Dendritic cell treated with granulocyte-macrophage colony-stimulating factor and Interleukin-4, amounts not matched to agents 40 ng/mL and 50 ng/mL, for 4 days (primary cell): ENCODE data around the gene MIF4GD.
A peak's percentile ranks its signal among the peaks of the same experiment; 100 is the strongest.
"Not testable (repeated sequence)": the region's sequence is repeated elsewhere in the genome, so short reads cannot be mapped to it uniquely, and the experiment has no call there.

Experiments
- H3K27ac Mint-ChIP-seq: one replicate; pipeline ENCODE4 v1.8.0; 2022; ENCODE audit warnings: mild to moderate bottlenecking, mixed read lengths
- H3K27me3 Mint-ChIP-seq: one replicate; pipeline ENCODE4 v1.8.0; 2022; ENCODE audit warnings: mild to moderate bottlenecking, mixed read lengths
- H3K36me3 Mint-ChIP-seq: one replicate; pipeline ENCODE4 v1.8.0; 2022; ENCODE audit warnings: low read depth, mixed read lengths
- H3K4me1 Mint-ChIP-seq: one replicate; pipeline ENCODE4 v1.8.0; 2022; ENCODE audit warnings: low read depth, mixed read lengths
- H3K4me3 Mint-ChIP-seq: one replicate; pipeline ENCODE4 v1.8.0; 2022; ENCODE audit warnings: mild to moderate bottlenecking, moderate library complexity, mixed read lengths
- H3K9me3 Mint-ChIP-seq: one replicate; pipeline ENCODE4 v1.8.0; 2022; ENCODE audit warnings: mixed read lengths
- intact Hi-C: fragments of 100-400 bp; cut with micrococcal nuclease; formaldehyde crosslinking; loops from one replicate; pipeline ENCODE4 v1.15.0; 2022

The MIF4GD gene

DNA sequence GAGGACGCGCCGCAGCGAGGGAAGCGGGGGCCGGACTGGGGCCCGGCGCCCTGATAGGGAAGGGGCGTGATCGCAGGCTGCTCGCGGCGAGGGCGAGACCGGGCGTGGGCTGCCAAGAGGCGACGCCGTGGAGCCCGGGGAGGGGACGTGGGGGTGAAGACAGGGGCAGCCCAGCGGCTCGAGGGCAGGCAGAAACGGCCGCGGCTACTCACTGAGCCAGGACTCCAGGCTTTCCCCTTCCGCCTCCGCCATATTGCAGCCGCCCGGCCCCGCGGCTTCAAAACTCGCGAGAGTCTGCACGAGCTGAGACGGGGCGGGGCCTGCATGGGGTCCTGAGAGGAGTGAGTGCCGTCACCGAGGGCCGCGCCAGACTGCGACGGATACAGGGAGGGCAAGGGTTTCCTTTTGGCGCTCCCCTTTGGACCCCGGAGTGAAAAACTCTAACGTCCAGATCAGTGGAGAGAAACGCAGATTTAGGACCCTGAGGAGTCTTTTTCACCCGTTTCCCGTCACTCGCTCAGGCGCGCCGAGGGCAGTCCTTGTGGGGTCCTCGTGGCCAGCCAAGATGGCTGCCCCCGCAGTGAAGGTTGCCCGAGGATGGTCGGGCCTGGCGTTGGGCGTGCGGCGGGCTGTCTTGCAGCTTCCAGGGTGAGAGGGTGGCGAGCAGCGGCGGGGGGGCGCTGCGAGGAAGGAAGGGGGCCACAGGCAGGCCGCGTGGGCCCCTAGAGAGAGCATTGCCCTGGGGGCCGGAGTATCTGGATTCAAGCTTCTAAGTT, 9.5 kb downstream of the MIF4GD start, which contains the start of the genes GGA3 and MRPS7:
GGA3 (minus strand) TSS at position 271 of the 776 bp plus-strand sequence; CDS start at position 252, 19 bp downstream.
MRPS7 (plus strand) TSS at position 544 of the 776 bp plus-strand sequence; CDS start at position 566, 22 bp downstream.
- Mint-ChIP-seq H3K27me3 (no peaks in the 10 kb centered on the region), H3K36me3 (peaks cover 79% of the 10 kb centered on the region), H3K4me3 (peak within 1 kb of the TSS; percentile 86), H3K9me3 (no peaks in the 10 kb centered on the region), H3K27ac (peak within 1 kb of the TSS; percentile 98), H3K4me1 (peaks cover 75% of the 10 kb centered on the region)
- intact Hi-C loops = no loop called here

DNA sequence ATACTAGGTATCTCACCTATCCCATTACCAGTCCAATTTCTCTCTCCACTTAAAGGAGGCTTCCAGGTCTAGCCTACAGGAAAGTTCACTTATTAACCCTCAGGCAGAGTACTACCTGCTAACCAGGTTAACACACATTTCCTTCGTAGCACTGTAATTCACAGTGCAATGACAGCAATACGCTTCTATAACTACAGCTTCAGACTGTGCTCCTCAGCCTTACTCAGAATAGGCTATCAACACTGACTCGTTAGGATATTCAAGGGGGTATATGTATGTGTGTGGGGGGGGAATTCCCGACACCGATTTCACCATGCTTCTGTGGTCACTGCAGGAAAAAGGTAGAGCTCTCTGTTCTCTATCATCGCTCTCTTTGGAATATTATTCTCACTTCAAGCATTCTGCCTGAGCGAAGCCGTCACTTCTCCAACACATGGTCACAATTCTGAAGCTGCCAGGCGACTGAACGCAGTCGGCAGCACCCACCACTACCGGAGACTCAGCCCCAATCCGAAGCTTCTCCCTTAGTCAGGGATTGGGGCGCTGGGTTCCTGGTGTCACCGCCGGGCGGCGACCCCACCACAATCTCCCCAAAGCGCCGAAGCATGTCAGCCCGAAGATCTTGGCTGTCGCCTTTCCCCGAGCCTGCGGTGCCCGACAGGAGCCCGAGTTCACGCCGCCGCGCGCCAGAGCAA, 10.2 kb downstream of the MIF4GD start:
- intact Hi-C loops = no loop called here
- peak overlapping the region; percentile 86 for H3K4me3 Mint-ChIP-seq
- peaks cover 72% of the 10 kb centered on the region for H3K36me3 Mint-ChIP-seq
- peak overlapping the region; percentile 98 for H3K27ac Mint-ChIP-seq
- H3K9me3 Mint-ChIP-seq = no peaks in the 10 kb centered on the region
- peaks cover 76% of the 10 kb centered on the region for H3K4me1 Mint-ChIP-seq
- no peaks in the 10 kb centered on the region for H3K27me3 Mint-ChIP-seq

DNA sequence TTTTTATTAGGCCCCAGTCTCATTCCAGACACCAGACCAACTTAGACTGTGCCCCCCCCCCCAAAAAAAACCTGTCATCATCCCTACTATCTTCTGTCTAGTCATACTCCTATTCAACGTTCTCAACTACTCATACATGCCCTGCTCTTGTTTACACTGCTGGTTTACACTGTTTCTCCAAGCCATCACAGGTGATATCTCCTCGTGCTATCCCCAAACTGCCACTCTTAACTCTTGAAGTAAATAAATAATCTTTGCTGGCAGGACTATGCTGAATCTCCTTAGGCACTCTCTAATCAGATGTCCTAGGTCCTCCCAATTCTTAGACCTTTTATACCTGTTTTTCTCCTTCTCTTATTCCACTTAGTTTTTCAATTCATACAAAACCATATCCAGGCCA, 13.8 kb downstream of the MIF4GD start:
- intact Hi-C loops, H3K4me3 Mint-ChIP-seq, H3K27ac Mint-ChIP-seq, H3K27me3 Mint-ChIP-seq, H3K9me3 Mint-ChIP-seq: not testable (repeated sequence)
- peaks cover 88% of the 10 kb centered on the region for H3K4me1 Mint-ChIP-seq
- peaks cover 69% of the 10 kb centered on the region for H3K36me3 Mint-ChIP-seq

DNA sequence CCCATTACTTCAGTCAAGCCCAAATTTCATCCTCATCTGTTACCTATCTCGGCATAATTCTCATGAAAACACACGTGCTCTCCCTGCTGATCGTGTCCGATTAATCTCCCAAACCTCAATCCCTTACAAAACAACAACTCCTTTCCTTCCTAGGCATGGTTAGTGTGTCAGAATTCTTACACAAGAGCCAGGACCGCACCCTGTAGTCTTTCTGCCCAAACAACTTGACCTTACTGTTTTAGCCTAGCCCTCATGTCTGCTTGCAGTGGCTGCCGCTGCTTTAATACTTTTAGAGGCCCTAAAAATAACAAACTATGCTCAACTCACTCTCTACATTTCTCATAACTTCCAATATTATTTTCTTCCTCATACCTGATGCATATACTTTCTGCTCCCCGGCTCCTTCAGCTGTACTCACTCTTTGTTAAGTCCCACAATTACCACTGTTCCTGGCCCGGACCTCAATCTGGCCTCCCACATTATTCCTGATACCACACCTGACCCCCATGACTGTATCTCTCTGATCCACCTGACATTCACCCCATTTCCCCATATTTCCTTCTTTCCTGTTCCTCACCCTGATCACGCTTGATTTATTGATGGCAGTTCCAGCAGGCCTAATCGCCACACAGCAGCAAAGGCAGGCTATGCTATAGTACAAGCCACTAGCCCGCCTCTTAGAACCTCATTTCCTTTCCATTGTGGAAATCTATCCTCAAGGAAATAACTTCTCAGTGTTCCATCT, 14.9 kb downstream of the MIF4GD start:
- peak overlapping the region; percentile 66 for H3K27ac Mint-ChIP-seq

DNA sequence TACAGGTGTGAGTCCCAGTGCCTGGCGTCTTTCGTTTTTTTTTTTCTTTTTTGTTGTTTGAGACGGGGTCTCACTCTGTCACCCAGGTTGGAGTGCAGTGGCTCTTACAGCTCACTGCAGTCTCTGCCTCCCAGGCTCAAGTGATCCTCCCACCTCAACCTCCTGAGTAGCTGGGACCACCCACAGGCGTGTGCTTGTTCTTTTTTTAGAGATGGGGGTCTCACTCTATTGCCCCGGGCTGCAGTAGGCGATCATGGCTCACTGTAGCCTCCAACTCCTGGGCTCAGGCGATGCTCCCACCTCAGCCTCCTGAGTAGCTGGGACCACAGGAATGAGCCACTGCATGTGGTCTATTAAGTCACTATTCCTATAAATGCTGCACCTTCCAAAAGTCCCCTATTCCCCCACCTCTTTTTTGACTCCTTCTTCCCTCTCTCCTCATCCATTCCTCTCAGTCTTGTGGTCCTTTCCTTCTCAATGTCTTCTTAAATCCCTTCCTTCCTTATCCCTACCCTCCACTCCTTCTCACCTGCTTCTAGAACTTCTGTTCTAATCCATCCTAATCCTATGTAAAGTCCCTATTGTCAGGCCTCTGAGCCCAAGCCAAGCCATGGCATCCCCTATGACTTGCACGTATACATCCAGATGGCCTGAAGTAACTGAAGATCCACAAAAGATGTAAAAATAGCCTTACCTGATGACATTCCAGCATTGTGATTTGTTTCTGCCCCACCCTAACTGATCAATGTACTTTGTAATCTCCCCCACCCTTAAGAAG, 18.8 kb downstream of the MIF4GD start:
- peaks cover 78% of the 10 kb centered on the region for H3K4me1 Mint-ChIP-seq
- intact Hi-C loops = no loop called here
- no peaks in the 10 kb centered on the region for H3K27me3 Mint-ChIP-seq
- no peak overlapping the region for H3K4me3 Mint-ChIP-seq
- no peaks in the 10 kb centered on the region for H3K9me3 Mint-ChIP-seq
- peak overlapping the region; percentile 10 for H3K27ac Mint-ChIP-seq
- peaks cover 44% of the 10 kb centered on the region for H3K36me3 Mint-ChIP-seq

More for the DNA sequence above, 14.9 kb downstream of the MIF4GD start:
- intact Hi-C loops, H3K4me3 Mint-ChIP-seq, H3K9me3 Mint-ChIP-seq, H3K27me3 Mint-ChIP-seq: not testable (repeated sequence)
- peaks cover 59% of the 10 kb centered on the region for H3K36me3 Mint-ChIP-seq
- H3K4me1 Mint-ChIP-seq = peaks cover 98% of the 10 kb centered on the region

DNA sequence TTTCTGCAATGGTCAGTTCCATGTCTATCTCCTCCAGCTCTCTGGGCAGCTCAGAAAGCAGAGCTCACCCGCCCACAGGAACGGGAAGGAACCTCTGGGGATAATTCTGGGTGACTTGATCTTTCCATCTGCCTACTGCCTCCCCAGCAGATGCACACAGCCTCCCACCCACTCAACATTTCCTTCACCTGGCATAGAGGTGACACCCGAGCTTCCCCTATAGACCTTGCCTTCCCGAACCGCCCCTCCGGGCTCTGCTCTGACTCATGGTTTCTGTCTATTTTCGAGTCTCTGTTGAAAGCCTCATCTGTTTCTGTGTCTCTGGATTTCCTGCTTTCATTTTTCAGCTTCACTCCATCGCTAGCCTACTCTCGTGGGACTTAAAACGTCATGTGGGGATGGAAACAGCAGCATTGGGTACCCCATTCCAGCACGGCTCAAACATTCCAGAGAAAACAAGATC, 21.0 kb downstream of the MIF4GD start:
- intact Hi-C loops = no loop called here
- Mint-ChIP-seq H3K9me3 (no peaks in the 10 kb centered on the region), H3K27ac (peak overlapping the region; percentile 49), H3K4me1 (peaks cover 74% of the 10 kb centered on the region), H3K4me3 (peak overlapping the region; percentile 34), H3K36me3 (peaks cover 60% of the 10 kb centered on the region), H3K27me3 (no peaks in the 10 kb centered on the region)

DNA sequence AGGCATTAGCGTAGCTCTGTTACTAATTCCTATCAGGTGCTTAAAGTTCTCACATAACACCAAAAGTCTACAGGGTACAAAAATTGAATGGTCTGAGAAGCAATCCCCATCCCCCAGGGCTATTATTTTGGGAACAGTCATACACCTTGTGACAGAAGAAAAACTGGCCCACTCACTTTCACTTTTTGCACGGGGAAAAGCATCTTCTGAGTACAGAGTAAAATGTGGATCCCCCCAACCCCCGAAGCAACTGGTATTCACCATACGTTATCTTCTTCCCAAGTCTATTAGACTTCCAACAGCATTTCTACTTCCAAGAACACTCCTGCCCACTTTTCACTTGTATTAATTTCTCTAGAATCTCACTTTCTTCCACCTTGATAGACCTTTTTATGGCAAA, 21.5 kb downstream of the MIF4GD start:
- Mint-ChIP-seq H3K27ac (peak overlapping the region; percentile 49), H3K9me3 (no peaks in the 10 kb centered on the region), H3K4me3 (peak overlapping the region; percentile 34)

DNA sequence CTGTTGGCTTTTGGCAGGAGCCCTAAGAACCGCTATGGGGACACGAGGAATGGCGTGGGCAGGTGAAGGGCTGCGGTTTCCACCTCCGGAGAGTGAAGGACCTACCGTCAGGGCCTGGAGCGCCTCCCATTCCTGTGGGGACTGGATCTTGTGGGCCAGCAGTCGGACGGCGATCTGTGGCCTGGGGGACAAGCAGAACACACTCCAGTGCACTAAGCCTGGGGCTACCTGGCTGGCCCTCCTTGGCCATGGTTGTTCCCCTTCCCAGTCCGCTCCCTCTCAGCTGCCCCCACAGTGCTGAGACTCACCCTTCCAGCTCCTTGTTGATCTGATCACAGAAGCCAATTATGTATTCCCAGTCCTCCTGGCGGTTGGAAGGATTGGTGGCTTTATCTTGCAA, 24.6 kb downstream of the MIF4GD start:
- peaks cover 68% of the 10 kb centered on the region for H3K36me3 Mint-ChIP-seq
- intact Hi-C loops = no loop called here
- H3K27ac Mint-ChIP-seq = no peak overlapping the region
- no peaks in the 10 kb centered on the region for H3K9me3 Mint-ChIP-seq
- H3K4me1 Mint-ChIP-seq = peaks cover 76% of the 10 kb centered on the region
- no peak overlapping the region for H3K4me3 Mint-ChIP-seq
- H3K27me3 Mint-ChIP-seq = no peaks in the 10 kb centered on the region

More for the DNA sequence above, 21.5 kb downstream of the MIF4GD start:
- no peaks in the 10 kb centered on the region for H3K27me3 Mint-ChIP-seq
- peaks cover 74% of the 10 kb centered on the region for H3K4me1 Mint-ChIP-seq
- H3K36me3 Mint-ChIP-seq = peaks cover 60% of the 10 kb centered on the region
- intact Hi-C loops = no loop called here

DNA sequence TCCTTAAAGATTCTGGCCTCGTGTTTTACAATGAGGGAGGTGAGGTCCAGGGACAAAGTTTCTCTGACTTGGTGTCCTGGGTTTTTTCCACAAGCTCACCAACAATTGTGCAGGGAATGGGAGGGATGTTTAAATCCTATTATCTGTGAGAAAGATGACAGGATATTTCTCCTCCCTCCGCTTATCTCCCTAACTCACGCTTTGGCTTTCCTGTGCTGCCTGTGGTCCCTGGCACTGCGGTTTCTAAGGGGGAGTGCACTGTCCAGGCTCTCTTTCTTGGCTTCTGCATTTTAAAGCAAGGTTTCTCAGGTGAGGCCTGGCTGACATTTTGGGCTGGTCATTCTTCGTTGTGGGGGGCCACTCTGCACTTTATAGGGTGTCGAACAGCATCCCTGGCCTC, 26.0 kb downstream of the MIF4GD start:
- Mint-ChIP-seq H3K4me3 (no peak overlapping the region), H3K27ac (peak overlapping the region; percentile 50), H3K36me3 (peaks cover 82% of the 10 kb centered on the region), H3K9me3 (no peaks in the 10 kb centered on the region), H3K27me3 (no peaks in the 10 kb centered on the region), H3K4me1 (peaks cover 74% of the 10 kb centered on the region)
- intact Hi-C loops = no loop called here

DNA sequence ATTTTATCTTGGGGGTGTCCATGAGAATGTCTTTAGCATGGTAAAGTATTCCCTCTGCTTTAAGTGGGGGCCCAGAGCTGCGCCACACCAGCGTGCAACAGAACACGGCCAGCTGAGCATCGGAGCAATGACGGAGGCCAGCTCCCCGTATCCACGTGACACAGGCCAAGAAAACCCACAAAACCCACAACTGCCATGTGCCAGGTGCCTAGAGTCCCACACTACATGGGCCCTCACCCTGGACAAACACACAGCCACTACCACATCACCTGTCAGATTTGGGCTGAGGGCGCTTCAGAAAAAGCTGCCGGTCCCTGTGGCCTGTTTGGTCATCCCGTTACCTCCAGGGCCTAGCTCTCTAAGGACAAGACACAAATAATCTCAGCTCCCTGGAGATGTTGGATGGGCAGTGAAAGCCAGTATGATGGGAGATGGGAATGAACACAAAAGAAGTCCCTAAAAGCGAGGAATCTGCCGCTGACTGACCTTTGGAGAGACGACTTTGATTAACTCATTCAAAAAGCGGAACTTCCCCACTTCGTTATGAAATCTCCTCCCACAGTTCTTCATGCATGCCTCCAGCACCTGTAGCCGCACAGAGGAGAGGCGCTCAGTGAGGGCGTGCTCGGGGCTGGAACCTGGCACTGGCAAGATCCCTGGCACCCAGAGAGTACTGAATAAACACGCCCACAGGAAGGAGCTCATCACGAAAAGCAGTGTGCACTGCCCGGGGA, 26.7 kb downstream of the MIF4GD start:
- H3K4me3 Mint-ChIP-seq = no peak overlapping the region
- peaks cover 89% of the 10 kb centered on the region for H3K36me3 Mint-ChIP-seq
- peaks cover 73% of the 10 kb centered on the region for H3K4me1 Mint-ChIP-seq
- H3K27ac Mint-ChIP-seq = peak overlapping the region; percentile 50
- H3K27me3 Mint-ChIP-seq = no peaks in the 10 kb centered on the region
- no peaks in the 10 kb centered on the region for H3K9me3 Mint-ChIP-seq
- intact Hi-C loops = no loop called here

DNA sequence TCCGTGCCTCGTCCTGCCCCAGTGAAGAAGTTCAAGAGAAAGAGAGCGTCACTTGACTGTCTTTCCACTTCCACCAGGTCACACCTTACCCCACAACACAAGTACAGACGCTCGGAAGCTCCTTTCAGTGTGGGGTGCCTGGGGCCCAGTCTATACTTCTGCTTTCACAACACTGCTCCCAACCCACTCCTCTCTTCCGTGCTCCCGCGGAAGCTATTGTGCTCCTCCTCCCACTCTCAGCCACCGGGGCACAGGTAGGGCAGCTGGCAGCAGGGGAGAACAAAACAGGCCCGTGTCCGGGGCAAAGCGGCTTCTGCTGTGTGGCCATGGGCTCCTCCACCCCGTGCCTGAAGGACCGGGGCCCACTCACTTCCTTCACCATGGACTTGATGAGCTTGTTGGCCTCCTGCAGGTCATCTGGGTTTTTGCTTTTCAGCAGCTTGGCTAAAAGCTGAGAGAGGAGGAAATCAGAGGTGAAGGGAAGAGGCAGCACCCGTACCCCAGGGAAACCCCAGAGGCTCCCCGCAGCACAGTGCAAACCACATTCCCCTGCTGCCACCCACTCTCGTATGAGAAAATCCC, 28.5 kb downstream of the MIF4GD start:
- Mint-ChIP-seq H3K27ac (peak overlapping the region; percentile 74), H3K4me3 (peak overlapping the region; percentile 30), H3K9me3 (no peaks in the 10 kb centered on the region), H3K27me3 (no peaks in the 10 kb centered on the region), H3K36me3 (peaks cover 100% of the 10 kb centered on the region), H3K4me1 (peaks cover 86% of the 10 kb centered on the region)
- intact Hi-C loops = no loop called here

DNA sequence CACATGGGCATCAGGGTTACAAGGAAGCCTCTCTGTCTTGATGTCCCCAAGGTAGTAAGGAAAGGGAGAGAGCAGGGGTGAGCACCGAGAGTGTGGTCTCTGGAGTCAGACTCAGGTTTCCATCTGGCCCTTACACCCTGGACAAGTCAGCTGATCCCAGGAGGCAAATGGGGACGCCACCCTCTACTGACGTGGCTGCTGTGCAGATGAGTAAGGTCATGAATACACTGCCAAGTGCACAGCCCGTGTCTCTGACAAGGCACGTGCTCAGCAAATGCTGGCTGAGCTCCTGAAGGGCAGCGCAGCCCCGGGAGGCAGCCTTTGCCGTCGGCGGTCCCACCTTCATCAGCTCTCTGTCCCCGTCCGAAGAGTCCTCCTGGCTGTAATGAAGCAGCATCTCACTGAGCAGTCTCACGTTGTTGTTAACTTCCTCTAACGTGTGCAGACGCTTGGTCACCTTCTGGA, 29.0 kb downstream of the MIF4GD start:
- Mint-ChIP-seq H3K4me1 (peaks cover 86% of the 10 kb centered on the region), H3K27me3 (no peaks in the 10 kb centered on the region), H3K9me3 (no peaks in the 10 kb centered on the region), H3K27ac (peak overlapping the region; percentile 74), H3K36me3 (peaks cover 100% of the 10 kb centered on the region), H3K4me3 (no peak overlapping the region)
- intact Hi-C loops = no loop called here
